K562 (cell line): ENCODE results near the gene ZNF441. TPM values are rescaled to one million over a fixed set of nuclear protein-coding genes. Genes with fewer than 3 reads are reported as not detected.

Experiments
- CEBPB ChIP-seq: fragments of 450-650 bp; IDR thresholded peaks from 2 replicates; pipeline ENCODE4 v1.6.1; 2016; ENCODE audit warnings: missing genetic modification characterization, missing compliant biosample characterization
- CTBP1 ChIP-seq: fragments of 450-650 bp; IDR thresholded peaks from 2 replicates; pipeline ENCODE4 v1.6.1; 2016; ENCODE audit warnings: borderline replicate concordance
- MAZ ChIP-seq, 2 experiments: fragments of 450-650 bp in 1 of 2; sonication (generic) in 1 of 2; formaldehyde crosslinking; IDR thresholded peaks in 1 of 2; conservative IDR thresholded peaks in 1 of 2; 2 replicates each; pipeline versions ENCODE4 v1.4.0 to v1.5.0; 2020; ENCODE audit warnings: mild to moderate bottlenecking in 1 of 2, missing genetic modification reagents in 1 of 2
- MLLT1 ChIP-seq, 2 experiments: fragments of 450-650 bp; IDR thresholded peaks; 2 replicates each; pipeline ENCODE4 v1.6.1; 2016
- NCOR1 ChIP-seq: fragments of 450-650 bp; IDR thresholded peaks from 2 replicates; pipeline ENCODE4 v1.6.1; 2016; ENCODE audit warnings: mild to moderate bottlenecking, moderate library complexity
- NR2C2 ChIP-seq, 2 experiments: fragments of 200-800 bp in 1 of 2; sonication (Bioruptor generic) in 1 of 2; sonication (generic) in 1 of 2; formaldehyde crosslinking in 1 of 2; IDR thresholded peaks; 2 replicates each; pipeline versions ENCODE4 v1.6.1 to v1.8.0; 2016 to 2022; ENCODE audit warnings: mild to moderate bottlenecking in 1 of 2, missing compliant biosample characterization in 1 of 2, missing genetic modification characterization in 1 of 2, missing genetic modification reagents in 1 of 2
- RCOR1 ChIP-seq, 2 experiments: IDR thresholded peaks; 2 replicates each; pipeline ENCODE4 v1.6.1; 2012; ENCODE audit warnings: low read depth in 2 of 2, low read length in 2 of 2, borderline replicate concordance in 1 of 2, improper control_type of control experiment in 1 of 2
- RFX1 ChIP-seq: fragments of 450-650 bp; IDR thresholded peaks from 2 replicates; pipeline ENCODE4 v1.6.1; 2016; ENCODE audit warnings: mild to moderate bottlenecking, moderate library complexity
- TEAD4 ChIP-seq, 2 experiments: sonication (generic) in 1 of 2; formaldehyde crosslinking in 1 of 2; IDR thresholded peaks; 2 replicates each; pipeline versions ENCODE4 v1.6.1 to v1.8.0; 2012 to 2022; ENCODE audit warnings: borderline replicate concordance in 1 of 2, inconsistent platforms in 1 of 2, low read length in 1 of 2, mild to moderate bottlenecking in 1 of 2, missing genetic modification reagents in 1 of 2
- polyA plus RNA-seq, 8 experiments: library from polyadenylated mRNA; depleted of rRNA in 4 of 8; stranded (reverse) in 5 of 8; unstranded in 3 of 8; fragments of >200 nt; fragmentation: Nextera tagmentation in 2 of 8; fragmentation: Illumina TruSeq in 1 of 8; extraction: Ambion mirVana in 2 of 8; extraction: Trizol in 1 of 8; gene quantifications; 2 replicates each; pipeline versions ENCODE4 v1.2.1 to v1.2.3, GENCODE V29; 2011 to 2014; ENCODE audit warnings: inconsistent platforms in 1 of 8, missing spikeins in 1 of 8
- total RNA-seq, 7 experiments: library from RNA; depleted of rRNA in 6 of 7; stranded (reverse); fragments of >200 nt in 6 of 7; fragmentation: Illumina TruSeq in 2 of 7; extraction: Trizol in 2 of 7; gene quantifications; 2 replicates each; pipeline versions ENCODE4 v1.2.1 to v1.2.3, GENCODE V29; 2011 to 2021; ENCODE audit warnings: low replicate concordance in 1 of 7
- TF ChIP-seq, protein P1 (sequence below), 2 experiments: fragments of 150-350 bp in 1 of 2; IDR thresholded peaks; 2 replicates each; pipeline ENCODE4 v1.6.1; 2012 to 2016; ENCODE audit warnings: low read depth in 2 of 2, low read length in 2 of 2, mild to moderate bottlenecking in 1 of 2, moderate library complexity in 1 of 2
- TF ChIP-seq, protein P2 (sequence below): fragments of 450-650 bp; formaldehyde crosslinking; IDR thresholded peaks from 2 replicates; pipeline ENCODE4 v1.4.0; 2022; ENCODE audit warnings: mild to moderate bottlenecking, moderate library complexity
- TF ChIP-seq, protein P3 (sequence below): sonication (generic); formaldehyde crosslinking; IDR thresholded peaks from 2 replicates; pipeline ENCODE4 v1.8.0; 2022; ENCODE audit warnings: mild to moderate bottlenecking, low read depth, missing genetic modification reagents
- TF ChIP-seq, protein P4 (sequence below), 3 experiments: IDR thresholded peaks in 2 of 3; conservative IDR thresholded peaks in 1 of 3; 2 replicates each; pipeline ENCODE4 v1.5.1; 2011 to 2012; ENCODE audit warnings: low read length in 3 of 3, mild to moderate bottlenecking in 3 of 3, control low read depth in 2 of 3, improper control_type of control experiment in 1 of 3, inconsistent platforms in 1 of 3, low read depth in 1 of 3, mixed read lengths in 1 of 3, moderate library complexity in 1 of 3; ENCODE audit not compliant: insufficient read depth in 2 of 3

ZNF441 gene
- total and polyA plus RNA-seq, 9 of the 15 experiments (the other 6 are each of a cell fraction or from before 2014, with no cell fraction given) = 1.9 to 14.0 (median 7.8) TPM

DNA sequence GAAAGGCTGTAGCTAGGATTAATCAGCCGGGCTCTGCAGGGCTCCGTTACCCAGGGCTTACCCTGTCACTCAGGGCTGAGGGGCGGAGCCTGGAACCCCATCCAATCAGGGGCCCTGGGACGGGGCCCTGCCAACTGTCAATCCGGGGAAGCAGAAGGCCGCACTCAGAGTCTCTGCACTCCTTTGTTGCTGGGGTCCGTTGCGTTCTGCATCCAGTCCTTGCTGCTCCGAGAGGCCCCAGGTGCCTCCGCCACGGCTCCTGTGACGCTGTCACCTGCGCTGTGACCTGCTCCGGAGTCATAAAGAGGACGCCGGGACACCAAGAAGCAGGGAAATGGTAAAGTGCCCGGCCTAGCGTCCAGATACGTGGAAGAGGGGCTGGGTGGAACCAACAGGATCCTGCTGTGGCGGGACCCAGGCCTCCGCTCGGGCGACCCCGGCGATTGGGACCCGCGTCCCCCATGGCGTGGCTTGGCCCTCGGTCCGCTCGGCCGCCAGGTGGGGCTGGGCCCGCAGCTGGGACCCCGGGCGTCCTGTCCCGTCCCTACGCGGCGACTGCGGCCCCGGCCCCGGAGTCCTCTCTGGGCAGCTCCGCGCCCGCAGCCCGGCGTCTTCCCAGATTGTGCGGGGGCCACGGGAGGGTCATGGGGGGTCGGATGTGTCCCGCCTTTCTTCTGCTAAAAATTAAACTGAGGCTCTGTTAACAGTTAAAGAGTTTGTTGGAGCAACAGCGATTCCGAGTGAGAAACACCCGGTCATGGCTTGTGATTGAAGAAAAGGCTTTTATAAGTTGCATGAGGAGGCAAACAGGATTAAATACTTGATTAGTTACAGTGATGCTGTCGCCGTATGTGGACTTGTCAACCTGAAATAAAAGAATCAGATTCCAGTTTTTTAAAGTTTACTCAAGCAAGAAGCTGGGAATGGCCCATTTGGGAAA lies 31.9 kb downstream of the ZNF441 start, which contains the start of gene ZNF491 (continued):
- TF ChIP-seq RFX1 (peak; percentile 22; the same call in 1 of the 2 replicates), CEBPB (tag) (no peak), MLLT1 (IDR thresholded peaks at IDR 0.05) (no peak), MAZ (CRISPR knock-in tag; conservative IDR thresholded peaks at IDR 0.05 in 1 of 2, IDR thresholded peaks at IDR 0.05 in 1 of 2) (no peak), NCOR1 (no peak), NR2C2 (CRISPR knock-in tag; IDR thresholded peaks at IDR 0.05) (no peak), NR2C2 (tag; IDR thresholded peaks at IDR 0.05) (no peak), TEAD4 (IDR thresholded peaks at IDR 0.05; ENCODE audit: low read length) (no peak), TEAD4 (CRISPR knock-in tag; IDR thresholded peaks at IDR 0.05; ENCODE audit: borderline replicate concordance) (no peak), RCOR1 (IDR thresholded peaks at IDR 0.05; ENCODE audit: borderline replicate concordance in 1 of 2, low read depth in 2 of 2, low read length in 2 of 2) (no peak), CTBP1 (peak; percentile 18; the same call in 1 of the 2 replicates)
- TF ChIP-seq, protein P1, sequence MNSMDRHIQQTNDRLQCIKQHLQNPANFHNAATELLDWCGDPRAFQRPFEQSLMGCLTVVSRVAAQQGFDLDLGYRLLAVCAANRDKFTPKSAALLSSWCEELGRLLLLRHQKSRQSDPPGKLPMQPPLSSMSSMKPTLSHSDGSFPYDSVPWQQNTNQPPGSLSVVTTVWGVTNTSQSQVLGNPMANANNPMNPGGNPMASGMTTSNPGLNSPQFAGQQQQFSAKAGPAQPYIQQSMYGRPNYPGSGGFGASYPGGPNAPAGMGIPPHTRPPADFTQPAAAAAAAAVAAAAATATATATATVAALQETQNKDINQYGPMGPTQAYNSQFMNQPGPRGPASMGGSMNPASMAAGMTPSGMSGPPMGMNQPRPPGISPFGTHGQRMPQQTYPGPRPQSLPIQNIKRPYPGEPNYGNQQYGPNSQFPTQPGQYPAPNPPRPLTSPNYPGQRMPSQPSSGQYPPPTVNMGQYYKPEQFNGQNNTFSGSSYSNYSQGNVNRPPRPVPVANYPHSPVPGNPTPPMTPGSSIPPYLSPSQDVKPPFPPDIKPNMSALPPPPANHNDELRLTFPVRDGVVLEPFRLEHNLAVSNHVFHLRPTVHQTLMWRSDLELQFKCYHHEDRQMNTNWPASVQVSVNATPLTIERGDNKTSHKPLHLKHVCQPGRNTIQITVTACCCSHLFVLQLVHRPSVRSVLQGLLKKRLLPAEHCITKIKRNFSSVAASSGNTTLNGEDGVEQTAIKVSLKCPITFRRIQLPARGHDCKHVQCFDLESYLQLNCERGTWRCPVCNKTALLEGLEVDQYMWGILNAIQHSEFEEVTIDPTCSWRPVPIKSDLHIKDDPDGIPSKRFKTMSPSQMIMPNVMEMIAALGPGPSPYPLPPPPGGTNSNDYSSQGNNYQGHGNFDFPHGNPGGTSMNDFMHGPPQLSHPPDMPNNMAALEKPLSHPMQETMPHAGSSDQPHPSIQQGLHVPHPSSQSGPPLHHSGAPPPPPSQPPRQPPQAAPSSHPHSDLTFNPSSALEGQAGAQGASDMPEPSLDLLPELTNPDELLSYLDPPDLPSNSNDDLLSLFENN (IDR thresholded peaks at IDR 0.05; ENCODE audit: low read depth in 2 of 2, low read length in 2 of 2) = no peak
- TF ChIP-seq, protein P2, sequence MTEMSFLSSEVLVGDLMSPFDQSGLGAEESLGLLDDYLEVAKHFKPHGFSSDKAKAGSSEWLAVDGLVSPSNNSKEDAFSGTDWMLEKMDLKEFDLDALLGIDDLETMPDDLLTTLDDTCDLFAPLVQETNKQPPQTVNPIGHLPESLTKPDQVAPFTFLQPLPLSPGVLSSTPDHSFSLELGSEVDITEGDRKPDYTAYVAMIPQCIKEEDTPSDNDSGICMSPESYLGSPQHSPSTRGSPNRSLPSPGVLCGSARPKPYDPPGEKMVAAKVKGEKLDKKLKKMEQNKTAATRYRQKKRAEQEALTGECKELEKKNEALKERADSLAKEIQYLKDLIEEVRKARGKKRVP (CRISPR knock-in tag) = no peak
- TF ChIP-seq, protein P3, sequence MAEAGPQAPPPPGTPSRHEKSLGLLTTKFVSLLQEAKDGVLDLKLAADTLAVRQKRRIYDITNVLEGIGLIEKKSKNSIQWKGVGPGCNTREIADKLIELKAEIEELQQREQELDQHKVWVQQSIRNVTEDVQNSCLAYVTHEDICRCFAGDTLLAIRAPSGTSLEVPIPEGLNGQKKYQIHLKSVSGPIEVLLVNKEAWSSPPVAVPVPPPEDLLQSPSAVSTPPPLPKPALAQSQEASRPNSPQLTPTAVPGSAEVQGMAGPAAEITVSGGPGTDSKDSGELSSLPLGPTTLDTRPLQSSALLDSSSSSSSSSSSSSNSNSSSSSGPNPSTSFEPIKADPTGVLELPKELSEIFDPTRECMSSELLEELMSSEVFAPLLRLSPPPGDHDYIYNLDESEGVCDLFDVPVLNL (CRISPR knock-in tag) = no peak
- TF ChIP-seq, protein P4, sequence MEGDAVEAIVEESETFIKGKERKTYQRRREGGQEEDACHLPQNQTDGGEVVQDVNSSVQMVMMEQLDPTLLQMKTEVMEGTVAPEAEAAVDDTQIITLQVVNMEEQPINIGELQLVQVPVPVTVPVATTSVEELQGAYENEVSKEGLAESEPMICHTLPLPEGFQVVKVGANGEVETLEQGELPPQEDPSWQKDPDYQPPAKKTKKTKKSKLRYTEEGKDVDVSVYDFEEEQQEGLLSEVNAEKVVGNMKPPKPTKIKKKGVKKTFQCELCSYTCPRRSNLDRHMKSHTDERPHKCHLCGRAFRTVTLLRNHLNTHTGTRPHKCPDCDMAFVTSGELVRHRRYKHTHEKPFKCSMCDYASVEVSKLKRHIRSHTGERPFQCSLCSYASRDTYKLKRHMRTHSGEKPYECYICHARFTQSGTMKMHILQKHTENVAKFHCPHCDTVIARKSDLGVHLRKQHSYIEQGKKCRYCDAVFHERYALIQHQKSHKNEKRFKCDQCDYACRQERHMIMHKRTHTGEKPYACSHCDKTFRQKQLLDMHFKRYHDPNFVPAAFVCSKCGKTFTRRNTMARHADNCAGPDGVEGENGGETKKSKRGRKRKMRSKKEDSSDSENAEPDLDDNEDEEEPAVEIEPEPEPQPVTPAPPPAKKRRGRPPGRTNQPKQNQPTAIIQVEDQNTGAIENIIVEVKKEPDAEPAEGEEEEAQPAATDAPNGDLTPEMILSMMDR (IDR thresholded peaks at IDR 0.05 in 2 of 3, conservative IDR thresholded peaks at IDR 0.05 in 1 of 3; ENCODE audit: insufficient read depth in 2 of 3, low read depth in 1 of 3, low read length in 3 of 3) = peak in 2 of 3 experiments; percentile 12 to 29; a peak in 2 of 6 replicates
